Breast epithelium (tissue), 4 donors: ENCODE measurements around the gene RNF19B. TPM values are rescaled to one million over a fixed set of nuclear protein-coding genes. Genes with fewer than 3 reads are reported as not detected.
A peak's percentile ranks its signal among the peaks of the same experiment; 100 is the strongest.

Source experiments
- DNase-seq, 2 donors: peaks; one replicate each; pipeline ENCODE4 v3.0.0-alpha.2; 2019; ENCODE audit warnings: low spot score in 2 of 2
- H3K27ac ChIP-seq, 2 donors: fragments of 200-600 bp; sonication (generic) in 1 of 2; one replicate each; pipeline ENCODE4 v1.5.1; 2016 to 2019; ENCODE audit warnings: mild to moderate bottlenecking in 1 of 2
- H3K27me3 ChIP-seq, 2 donors: fragments of 200-600 bp; sonication (generic) in 1 of 2; one replicate each; pipeline versions ENCODE4 v1.5.1 to v1.6.0; 2017 to 2019; ENCODE audit warnings: control low read depth in 1 of 2, mild to moderate bottlenecking in 1 of 2
- H3K36me3 ChIP-seq: fragments of 200-600 bp; one replicate; pipeline ENCODE4 v1.5.1; 2019
- H3K4me1 ChIP-seq, 2 donors: fragments of 200-600 bp; sonication (generic); one replicate each; pipeline ENCODE4 v1.5.1; 2016 to 2019; ENCODE audit warnings: control low read depth in 1 of 2
- H3K4me3 ChIP-seq, 3 donors: fragments of 200-600 bp; sonication (generic); 1 replicate in 2 of 3; 2 replicates in 1 of 3; pipeline ENCODE4 v1.5.1; 2016 to 2019; ENCODE audit warnings: mild to moderate bottlenecking in 3 of 3, moderate library complexity in 2 of 3
- H3K9me3 ChIP-seq, 2 donors: fragments of 200-600 bp; sonication (generic) in 1 of 2; one replicate each; pipeline ENCODE4 v1.5.1; 2016 to 2019; ENCODE audit warnings: control low read depth in 1 of 2
- POLR2A ChIP-seq: fragments of 450-650 bp; IDR thresholded peaks from one replicate; pipeline ENCODE4 v1.6.1; 2016; ENCODE audit warnings: antibody characterized with exemption, mild to moderate bottlenecking, moderate library complexity
- POLR2AphosphoS5 ChIP-seq, 3 donors: sonication (generic); formaldehyde crosslinking; IDR thresholded peaks; one replicate each; pipeline ENCODE4 v1.6.1; 2017; ENCODE audit warnings: antibody characterized with exemption in 3 of 3
- intact Hi-C: fragments of 100-400 bp; cut with DNase I; formaldehyde crosslinking; loops from one replicate; pipeline ENCODE4 v1.15.1; 2023; ENCODE audit warnings: low total_unique reads
- total RNA-seq, 3 donors: library from RNA; depleted of rRNA; stranded (reverse); fragments of >200 nt; gene quantifications; one replicate each; pipeline ENCODE4 v1.1.0, GENCODE V29; 2016
- TF ChIP-seq, protein P1 (sequence below), 3 donors: fragments of 450-650 bp; IDR thresholded peaks; one replicate each; pipeline ENCODE4 v1.5.1; 2016 to 2017; ENCODE audit warnings: antibody characterized with exemption in 3 of 3, mild to moderate bottlenecking in 3 of 3, moderate library complexity in 3 of 3

The RNF19B gene
- total RNA-seq, 3 donors from 2014 or later: 15.7 to 22.5 (median 16.7) TPM

DNA sequence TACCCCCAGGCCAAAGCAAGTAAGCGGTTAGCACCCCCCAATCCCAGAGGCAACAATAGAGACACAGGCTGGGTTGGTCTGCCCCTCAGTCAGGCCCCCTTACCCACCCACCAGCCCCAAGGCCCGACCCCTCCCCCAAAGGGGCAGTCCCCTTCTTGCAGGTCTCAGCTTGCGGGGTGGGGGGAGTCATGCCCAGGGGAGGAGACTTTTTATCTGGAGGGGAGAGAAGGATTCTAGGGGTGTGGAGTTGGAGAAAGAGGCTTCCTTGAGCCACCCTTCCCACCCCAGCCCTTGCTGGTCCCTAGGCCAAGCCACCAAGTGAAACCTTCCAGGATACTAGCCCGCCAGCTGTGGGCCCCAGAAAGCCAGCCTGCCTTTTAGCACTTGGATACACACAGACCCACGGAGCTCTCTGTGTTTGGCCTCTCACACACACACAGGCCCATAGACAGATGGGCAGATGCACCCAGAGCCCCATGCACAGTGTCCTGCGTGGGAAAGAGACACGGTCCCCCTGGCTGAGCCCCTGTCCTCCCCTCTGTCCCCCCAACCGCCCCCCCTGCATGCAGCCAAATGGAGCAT, 70.5 kb downstream of the RNF19B start:
- H3K36me3 ChIP-seq: no peaks in the 10 kb centered on the region
- H3K4me3 ChIP-seq: peak overlapping the region in 2 of 3 donors; percentile 60 to 81
- no peaks in the 10 kb centered on the region for H3K9me3 ChIP-seq
- peaks cover 0 to 1% of the 10 kb centered on the region in 2 donors for H3K27me3 ChIP-seq
- intact Hi-C loops: no loop called here
- DNase-seq: no peak
- peak overlapping the region in 1 of 2 donors; percentile 80 for H3K27ac ChIP-seq
- H3K4me1 ChIP-seq: peaks cover 0 to 4% of the 10 kb centered on the region in 2 donors
- TF ChIP-seq POLR2A (no peak), POLR2AphosphoS5 (IDR thresholded peaks at IDR 0.05) (no peak)
- TF ChIP-seq, protein P1, sequence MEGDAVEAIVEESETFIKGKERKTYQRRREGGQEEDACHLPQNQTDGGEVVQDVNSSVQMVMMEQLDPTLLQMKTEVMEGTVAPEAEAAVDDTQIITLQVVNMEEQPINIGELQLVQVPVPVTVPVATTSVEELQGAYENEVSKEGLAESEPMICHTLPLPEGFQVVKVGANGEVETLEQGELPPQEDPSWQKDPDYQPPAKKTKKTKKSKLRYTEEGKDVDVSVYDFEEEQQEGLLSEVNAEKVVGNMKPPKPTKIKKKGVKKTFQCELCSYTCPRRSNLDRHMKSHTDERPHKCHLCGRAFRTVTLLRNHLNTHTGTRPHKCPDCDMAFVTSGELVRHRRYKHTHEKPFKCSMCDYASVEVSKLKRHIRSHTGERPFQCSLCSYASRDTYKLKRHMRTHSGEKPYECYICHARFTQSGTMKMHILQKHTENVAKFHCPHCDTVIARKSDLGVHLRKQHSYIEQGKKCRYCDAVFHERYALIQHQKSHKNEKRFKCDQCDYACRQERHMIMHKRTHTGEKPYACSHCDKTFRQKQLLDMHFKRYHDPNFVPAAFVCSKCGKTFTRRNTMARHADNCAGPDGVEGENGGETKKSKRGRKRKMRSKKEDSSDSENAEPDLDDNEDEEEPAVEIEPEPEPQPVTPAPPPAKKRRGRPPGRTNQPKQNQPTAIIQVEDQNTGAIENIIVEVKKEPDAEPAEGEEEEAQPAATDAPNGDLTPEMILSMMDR (IDR thresholded peaks at IDR 0.05): no peak

DNA sequence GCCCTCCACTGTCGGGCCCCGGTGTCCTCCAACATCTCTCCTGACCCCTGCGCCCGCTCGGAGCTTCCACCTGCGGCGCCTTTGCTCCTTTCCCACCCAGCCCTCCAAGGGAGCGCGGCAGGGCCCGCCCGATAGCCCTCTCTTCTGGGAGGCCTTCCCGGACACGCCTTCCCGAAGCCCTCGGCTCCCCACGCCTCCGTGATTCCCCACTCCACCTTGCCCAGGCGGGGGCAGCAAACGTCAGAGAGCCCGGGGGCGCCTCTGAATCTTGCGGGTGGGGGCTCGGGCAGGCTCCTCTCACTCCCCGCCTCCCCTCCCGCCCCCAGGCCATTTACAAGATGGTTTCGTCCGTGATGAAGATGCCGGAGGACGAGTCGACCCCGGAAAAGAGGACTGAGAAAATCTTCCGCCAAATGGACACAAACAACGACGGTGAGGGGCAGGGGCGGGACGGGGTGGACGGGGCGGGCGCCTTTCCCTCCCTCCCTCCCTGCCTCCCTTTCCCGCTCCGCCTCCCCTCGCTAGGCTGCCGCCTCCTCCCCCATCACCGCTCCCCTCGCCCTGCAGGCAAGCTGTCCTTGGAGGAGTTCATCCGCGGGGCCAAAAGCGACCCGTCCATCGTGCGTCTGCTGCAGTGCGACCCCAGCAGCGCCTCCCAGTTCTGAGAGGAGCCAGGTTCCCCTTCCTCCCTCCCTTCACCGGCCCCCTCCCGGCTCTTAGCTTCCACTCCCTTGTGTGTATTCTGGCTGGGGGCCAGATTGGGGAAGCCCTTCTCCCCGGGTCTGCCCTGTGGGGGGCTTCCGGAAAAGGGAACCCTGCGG, 71.2 kb downstream of the RNF19B start:
- Histone ChIP-seq H3K4me3 (peak overlapping the region; percentile 40 to 81 (median 60)), H3K9me3 (no peaks in the 10 kb centered on the region), H3K4me1 (peaks cover 0 to 4% of the 10 kb centered on the region in 2 donors), H3K27me3 (peaks cover 0 to 8% of the 10 kb centered on the region in 2 donors), H3K27ac (peak overlapping the region in 1 of 2 donors; percentile 80), H3K36me3 (no peaks in the 10 kb centered on the region)
- intact Hi-C loops: no loop called here
- no peak for DNase-seq
- TF ChIP-seq, protein P1 (IDR thresholded peaks at IDR 0.05): no peak

DNA sequence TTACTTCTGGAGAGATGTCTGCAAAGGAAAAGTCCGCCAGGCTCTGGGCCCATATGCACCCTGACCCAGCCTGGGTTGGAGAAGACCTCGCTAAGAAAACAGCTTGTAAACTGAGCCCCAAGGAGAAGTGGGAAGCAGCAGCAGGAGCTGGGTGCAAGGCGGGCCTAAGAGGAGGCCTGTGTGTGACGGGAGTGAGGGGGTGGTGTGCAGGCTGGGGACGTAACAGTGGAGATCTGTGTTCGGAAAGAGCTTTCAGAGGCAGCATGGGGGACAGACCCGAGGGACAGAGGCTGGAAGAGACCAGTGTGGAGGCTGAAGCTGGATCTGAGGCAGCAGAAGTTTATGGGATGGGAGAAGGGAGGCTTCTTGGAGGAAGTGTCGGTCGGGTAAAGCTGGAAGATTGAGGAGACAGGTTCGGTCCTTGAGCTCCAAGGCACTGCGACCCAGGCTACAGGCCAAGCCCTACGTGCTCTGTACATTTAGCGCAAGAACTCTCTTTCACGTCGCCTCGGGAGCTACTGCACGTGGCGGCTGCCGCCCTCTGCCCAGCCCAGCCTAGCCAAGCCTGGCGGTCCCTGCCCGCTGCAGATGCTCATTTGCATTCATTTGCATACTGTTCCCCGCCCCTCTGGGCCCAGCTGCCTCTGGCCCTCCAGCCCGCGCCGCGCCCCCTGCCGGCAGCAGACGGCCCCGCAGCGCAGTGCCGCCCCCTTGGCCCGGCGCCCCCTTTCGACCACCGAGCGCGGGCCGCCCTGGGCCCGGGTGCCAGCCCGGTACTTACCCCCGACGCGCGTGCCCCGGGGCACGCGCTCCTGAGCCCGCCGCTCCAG, 72.0 kb downstream of the RNF19B start:
- Histone ChIP-seq H3K9me3 (no peaks in the 10 kb centered on the region), H3K27me3 (peaks cover 0 to 16% of the 10 kb centered on the region in 2 donors), H3K36me3 (no peaks in the 10 kb centered on the region), H3K4me3 (peak overlapping the region; percentile 40 to 81 (median 60)), H3K27ac (peak overlapping the region in 1 of 2 donors; percentile 80), H3K4me1 (peaks cover 0 to 4% of the 10 kb centered on the region in 2 donors)
- intact Hi-C loops: no loop called here
- DNase-seq: no peak
- TF ChIP-seq, protein P1 (IDR thresholded peaks at IDR 0.05): peak in 1 of 3 donors; percentile 29
- TF ChIP-seq POLR2AphosphoS5 (IDR thresholded peaks at IDR 0.05): no peak

DNA sequence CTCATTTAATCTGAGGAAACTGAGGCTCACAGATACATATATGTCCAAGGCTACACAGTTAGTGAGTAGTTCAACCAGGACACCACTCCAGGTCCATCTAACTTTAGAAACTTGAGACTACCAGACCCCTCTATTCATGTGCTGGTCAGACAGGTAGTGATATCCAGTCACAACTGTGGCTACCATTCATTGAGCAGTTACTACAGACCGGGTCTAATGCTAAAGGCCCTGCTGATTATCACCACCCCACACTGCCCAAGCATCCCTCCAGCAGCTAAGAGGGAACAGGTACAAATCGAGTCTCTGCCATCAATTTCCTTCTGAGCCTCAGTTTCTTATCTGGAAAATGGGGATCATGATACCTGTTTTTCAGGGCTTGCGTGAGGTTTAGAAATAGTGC, 73.0 kb downstream of the RNF19B start:
- H3K4me1 ChIP-seq: peaks cover 3 to 4% of the 10 kb centered on the region in 2 donors
- peaks cover under 1 to 26% of the 10 kb centered on the region in 2 donors for H3K27me3 ChIP-seq
- H3K27ac ChIP-seq: no peak overlapping the region
- H3K4me3 ChIP-seq: no peak overlapping the region
- intact Hi-C loops: no loop called here
- no peak for DNase-seq
- H3K36me3 ChIP-seq: no peaks in the 10 kb centered on the region
- TF ChIP-seq POLR2A (no peak), POLR2AphosphoS5 (IDR thresholded peaks at IDR 0.05) (no peak)
- TF ChIP-seq, protein P1 (IDR thresholded peaks at IDR 0.05): no peak
- no peaks in the 10 kb centered on the region for H3K9me3 ChIP-seq
